Measurements from ENCODE around the gene RECK. TPM values are rescaled to one million over a fixed set of nuclear protein-coding genes. Genes with fewer than 3 reads are reported as not detected.
"Not testable (repeated sequence)": the region's sequence is repeated elsewhere in the genome, so short reads cannot be mapped to it uniquely, and the experiment has no call there.

The RECK gene
- total RNA-seq, 1 donor from 2014 or later, result 12.0 TPM

DNA sequence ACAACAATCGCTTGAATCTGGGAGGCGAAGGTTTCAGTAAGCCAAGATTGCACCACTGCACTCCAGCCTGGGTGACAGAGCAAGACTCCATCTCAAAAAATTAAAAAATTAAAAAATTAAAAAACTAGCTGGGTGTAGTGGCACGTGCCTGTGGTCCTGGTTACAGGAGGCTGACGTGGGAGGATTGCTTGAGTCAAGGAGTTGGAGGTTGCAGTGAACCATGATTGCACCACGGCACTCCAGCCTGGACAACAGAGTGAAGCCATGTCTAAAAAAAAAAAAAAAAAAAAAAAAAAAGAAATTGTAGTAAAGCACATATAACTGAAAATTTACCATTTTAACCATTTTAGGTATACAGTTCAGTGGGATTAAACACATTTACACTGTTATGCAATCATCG, 119.4 kb downstream of the RECK start:
- no peak for DNase-seq (ENCODE audit: low spot score)

- DNase-seq (ENCODE audit: low spot score), result peak; percentile 13
These were observed 121.4 kb downstream of the RECK start for GRCh38 chr9:36158122-36158521.

DNA sequence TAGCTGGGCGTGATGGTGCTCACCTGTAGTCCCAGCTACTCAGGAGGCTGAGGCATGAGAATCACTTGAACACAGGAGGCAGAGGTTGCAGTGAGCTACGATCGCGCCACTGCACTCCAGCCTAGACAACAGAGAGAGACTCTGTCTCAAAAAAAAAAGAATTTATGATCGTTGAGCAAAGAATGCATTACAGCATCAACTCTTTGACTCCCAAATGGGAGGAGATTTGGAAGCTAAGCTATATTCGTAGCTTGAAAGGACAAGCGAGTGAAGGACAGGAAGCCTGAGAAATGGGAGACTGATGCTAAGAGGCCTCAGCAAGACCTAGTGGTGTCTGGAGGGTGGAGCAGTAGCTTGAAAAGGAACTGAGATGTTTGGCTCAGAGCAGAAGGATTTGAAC, 122.2 kb downstream of the RECK start:
- DNase-seq (ENCODE audit: low spot score), result peak; percentile 92

GRCh38 chr9:36159509-36159908, 122.8 kb downstream of the RECK start:
- not testable (repeated sequence) for DNase-seq (ENCODE audit: low spot score)

- not testable (repeated sequence) for DNase-seq (ENCODE audit: low spot score)
These were observed 123.4 kb downstream of the RECK start for GRCh38 chr9:36160126-36160525.

DNA sequence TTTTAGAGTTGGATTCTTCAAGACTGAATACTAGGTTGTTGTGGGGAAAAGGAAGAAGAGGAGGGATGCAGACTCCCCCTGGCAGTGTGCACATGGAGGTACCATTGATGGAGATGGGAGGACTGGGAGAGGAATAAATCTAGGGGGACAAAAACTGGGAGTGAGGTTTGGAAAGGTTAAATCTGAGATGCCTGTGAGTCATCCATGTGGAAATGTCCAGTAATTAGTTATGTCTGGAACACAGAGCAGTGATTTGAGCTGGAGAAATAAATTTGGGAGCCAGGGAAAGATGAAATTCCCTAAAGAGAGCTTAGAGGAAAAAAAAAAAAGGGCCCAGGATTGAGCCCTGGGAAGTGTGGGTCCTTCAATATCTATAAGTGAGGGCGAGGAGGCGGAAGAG, 124.5 kb downstream of the RECK start:
- DNase-seq (ENCODE audit: low spot score), result peak; percentile 42

DNA sequence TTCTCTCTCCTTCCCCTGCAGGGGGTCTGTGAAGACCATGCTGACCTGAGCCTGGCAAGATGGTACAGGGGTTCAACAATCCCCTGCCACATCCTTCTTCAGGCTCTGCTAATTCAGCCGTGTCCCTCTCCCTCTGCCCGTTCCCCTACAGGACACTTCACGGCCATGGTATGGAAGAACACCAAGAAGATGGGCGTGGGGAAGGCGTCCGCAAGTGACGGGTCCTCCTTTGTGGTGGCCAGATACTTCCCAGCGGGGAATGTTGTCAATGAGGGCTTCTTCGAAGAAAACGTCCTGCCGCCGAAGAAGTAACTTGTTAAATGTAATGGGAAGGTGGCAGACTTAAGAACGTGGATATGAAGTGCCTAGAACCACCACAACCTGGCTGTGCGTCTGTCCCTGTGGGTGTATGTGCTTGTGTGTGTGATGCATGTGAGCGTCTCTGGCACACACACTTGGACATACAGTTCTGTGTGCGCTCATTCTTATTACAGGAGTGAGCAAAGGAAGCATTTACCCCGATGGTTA, 125.6 kb downstream of the RECK start:
- DNase-seq (ENCODE audit: low spot score), result no peak

DNA sequence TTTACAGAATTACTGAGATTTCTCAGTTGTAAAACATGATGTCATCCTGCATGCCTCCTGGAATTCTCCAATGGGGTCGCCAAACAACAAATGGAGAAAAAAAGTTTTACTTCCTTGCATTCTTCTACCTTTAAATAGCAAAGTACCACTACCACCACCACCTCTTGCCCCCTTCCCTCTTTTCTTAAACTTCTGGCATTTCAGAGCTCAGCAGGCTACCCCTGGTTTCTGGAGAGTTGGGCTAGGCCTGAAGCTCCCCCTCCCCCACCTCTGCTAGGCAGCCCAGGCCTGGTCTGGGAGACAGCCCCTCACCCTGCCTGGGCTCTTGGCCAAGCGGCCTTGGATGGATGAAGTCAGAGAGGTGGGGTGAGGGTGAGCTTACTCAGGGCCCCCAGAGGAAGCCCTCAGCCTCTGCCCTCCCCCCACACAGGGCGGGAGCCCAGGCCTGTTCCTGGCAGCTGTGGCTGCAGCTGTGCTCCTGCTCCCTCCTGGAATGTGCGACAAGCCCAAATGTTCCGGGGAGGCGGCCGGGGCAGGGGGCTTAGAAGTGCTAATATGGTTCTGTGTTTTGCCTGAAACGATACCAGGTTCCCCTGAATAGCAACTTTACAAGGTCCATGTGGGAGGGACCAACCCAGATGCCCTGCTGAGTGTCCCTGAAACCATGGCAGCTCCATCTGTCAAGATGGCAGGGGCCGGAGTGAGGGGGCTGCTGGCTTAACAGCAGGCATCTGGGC, 126.5 kb downstream of the RECK start:
- peak; percentile 99 for DNase-seq (ENCODE audit: low spot score)

DNA sequence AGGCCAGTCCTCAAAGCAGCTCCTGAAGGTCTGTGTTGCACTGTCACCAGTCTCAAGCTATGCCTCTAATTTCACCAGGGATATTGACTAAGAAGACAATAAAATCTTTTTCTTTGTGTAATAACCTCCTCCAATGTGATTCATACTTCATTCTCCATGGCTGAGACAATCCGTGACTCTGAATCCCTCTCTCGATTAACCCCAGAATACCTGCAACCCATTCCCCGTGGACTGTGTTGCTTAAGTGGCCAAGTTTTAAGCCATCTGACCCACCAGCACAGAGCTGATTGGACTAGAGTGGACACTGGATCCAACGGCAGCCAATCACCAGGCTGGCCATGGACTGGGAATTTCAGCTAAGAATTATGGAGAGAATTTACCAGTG, 127.1 kb downstream of the RECK start:
- no peak for DNase-seq (ENCODE audit: low spot score)

DNA sequence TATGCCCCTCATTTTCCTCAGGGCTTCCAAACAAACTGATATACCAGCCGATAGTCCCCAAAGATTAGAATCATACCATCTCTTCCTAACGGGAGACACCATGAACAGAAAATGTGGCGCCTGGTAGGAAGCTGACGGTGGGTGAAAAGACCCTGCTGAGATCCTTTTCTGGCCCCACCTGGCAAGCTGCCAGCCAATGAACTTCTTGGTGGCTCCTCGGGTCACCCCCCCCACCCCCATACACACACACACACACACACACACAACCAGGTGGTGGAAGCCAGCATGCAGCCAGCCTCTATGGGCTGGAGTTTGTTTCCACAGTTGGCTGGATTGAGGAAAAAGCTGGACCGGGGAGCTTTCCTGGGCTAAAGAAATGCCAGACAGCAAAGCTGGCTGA, 127.7 kb downstream of the RECK start:
- no peak for DNase-seq (ENCODE audit: low spot score)

DNA sequence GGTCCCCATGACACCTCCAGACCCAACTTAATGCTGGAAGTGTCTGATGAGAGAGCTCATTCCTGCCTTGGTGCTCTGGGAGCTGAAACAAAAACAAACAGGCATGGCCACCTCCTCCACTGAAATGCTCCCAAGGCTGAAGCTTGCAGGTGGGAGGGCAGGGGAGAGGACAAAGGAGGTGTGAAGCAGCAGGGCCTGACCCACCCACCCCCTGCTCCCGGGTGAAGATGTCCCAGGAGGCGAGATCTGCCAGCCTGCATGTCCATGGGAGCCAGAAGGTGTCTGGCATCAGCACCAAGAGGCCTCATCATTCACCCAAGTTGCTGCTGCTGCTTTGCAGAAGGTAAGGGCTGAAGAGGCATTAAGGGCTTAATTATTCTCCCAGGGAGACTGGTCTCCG, 128.3 kb downstream of the RECK start:
- DNase-seq (ENCODE audit: low spot score), result no peak

- DNase-seq (ENCODE audit: low spot score), result no peak
These were observed 129.1 kb downstream of the RECK start for GRCh38 chr9:36165826-36166167.

- DNase-seq (ENCODE audit: low spot score), result peak; percentile 81
These were observed 129.6 kb downstream of the RECK start for GRCh38 chr9:36166168-36166927.

GRCh38 chr9:36169166-36169565, 132.5 kb downstream of the RECK start, which contains the start of gene CCIN:
CCIN (plus strand) TSS chr9:36169388; CDS start chr9:36169503, 115 bp downstream.
- DNase-seq (ENCODE audit: low spot score), result no peak

DNA sequence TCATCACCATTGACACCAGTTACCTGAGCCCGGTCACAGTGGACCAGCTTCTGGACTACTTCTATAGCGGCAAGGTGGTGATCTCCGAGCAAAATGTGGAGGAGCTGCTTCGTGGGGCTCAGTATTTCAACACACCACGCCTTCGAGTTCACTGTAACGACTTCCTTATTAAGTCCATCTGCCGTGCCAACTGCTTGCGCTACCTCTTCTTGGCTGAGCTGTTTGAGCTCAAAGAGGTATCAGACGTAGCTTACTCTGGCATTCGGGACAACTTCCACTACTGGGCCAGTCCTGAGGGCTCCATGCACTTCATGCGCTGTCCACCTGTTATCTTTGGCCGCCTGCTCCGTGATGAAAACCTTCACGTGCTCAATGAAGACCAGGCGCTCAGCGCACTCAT, 133.0 kb downstream of the RECK start:
- no peak for DNase-seq (ENCODE audit: low spot score)

DNA sequence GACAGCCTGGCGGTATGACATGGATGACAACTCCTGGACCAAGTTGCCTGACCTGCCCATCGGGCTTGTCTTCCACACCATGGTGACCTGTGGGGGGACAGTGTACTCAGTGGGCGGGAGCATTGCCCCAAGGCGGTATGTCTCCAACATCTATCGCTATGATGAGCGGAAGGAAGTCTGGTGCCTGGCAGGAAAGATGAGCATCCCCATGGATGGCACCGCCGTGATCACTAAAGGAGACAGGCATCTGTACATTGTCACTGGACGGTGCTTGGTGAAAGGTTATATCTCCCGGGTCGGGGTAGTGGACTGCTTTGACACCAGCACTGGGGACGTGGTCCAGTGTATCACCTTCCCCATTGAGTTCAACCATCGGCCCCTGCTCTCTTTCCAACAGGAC, 133.8 kb downstream of the RECK start:
- no peak for DNase-seq (ENCODE audit: low spot score)

DNA sequence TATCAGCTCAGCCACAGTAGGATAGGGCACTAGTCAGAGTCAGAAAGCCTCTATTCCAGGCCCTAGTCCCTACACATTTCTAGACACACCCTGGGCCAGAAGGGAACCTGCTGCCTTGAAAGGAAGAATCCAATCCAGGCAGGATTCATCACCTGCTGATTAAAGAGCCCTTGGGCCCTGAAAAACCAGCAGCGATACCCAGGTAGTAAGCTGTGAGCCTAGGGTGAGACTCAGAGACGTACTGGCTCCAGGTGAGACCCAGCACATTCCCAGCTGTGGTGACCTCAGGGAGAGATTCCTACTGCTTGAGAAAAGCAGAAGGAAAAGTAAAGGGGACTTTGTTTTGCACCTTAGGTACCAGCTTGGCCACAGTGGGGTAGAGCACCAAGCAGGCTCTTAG, 137.1 kb downstream of the RECK start:
- no peak for DNase-seq (ENCODE audit: low spot score)

Other genes with a start within 250 kb of the RECK start
- 15.9 TPM for gene NPR2, start 245.3 kb upstream of the RECK start, total RNA-seq (ENCODE audit: insufficient read depth, low replicate concordance)
- gene SPAG8, start 224.7 kb upstream of the RECK start, total RNA-seq (ENCODE audit: insufficient read depth, low replicate concordance), result 5.1 TPM
- 2.9 TPM for gene HINT2, start 221.9 kb upstream of the RECK start, total RNA-seq (ENCODE audit: insufficient read depth, low replicate concordance)
- gene FAM221B, start 208.2 kb upstream of the RECK start, total RNA-seq (ENCODE audit: insufficient read depth, low replicate concordance), result 1.2 TPM
- 3.9 TPM for gene TMEM8B, start 207.7 kb upstream of the RECK start, total RNA-seq (ENCODE audit: insufficient read depth, low replicate concordance)
- not detected for gene OR13J1, start 166.5 kb upstream of the RECK start, total RNA-seq (ENCODE audit: insufficient read depth, low replicate concordance)
- gene HRCT1, start 130.7 kb upstream of the RECK start, total RNA-seq (ENCODE audit: insufficient read depth, low replicate concordance), result 13.7 TPM
- gene SPAAR, start 127.4 kb upstream of the RECK start, total RNA-seq (ENCODE audit: insufficient read depth, low replicate concordance), result 1.4 TPM
- gene OR2S2, start 78.8 kb upstream of the RECK start, total RNA-seq (ENCODE audit: insufficient read depth, low replicate concordance), result not detected
- gene GLIPR2, start 99.8 kb downstream of the RECK start, total RNA-seq (ENCODE audit: insufficient read depth, low replicate concordance), result 75.1 TPM
- gene CCIN, start 132.5 kb downstream of the RECK start, total RNA-seq (ENCODE audit: insufficient read depth, low replicate concordance), result 0.96 TPM
- 168 TPM for gene CLTA, start 154.0 kb downstream of the RECK start, total RNA-seq (ENCODE audit: insufficient read depth, low replicate concordance)
- gene GNE, start 221.5 kb downstream of the RECK start, total RNA-seq (ENCODE audit: insufficient read depth, low replicate concordance), result 24.1 TPM

Data from umbilical cord (tissue), 2 donors.